Measurements from ENCODE around the gene OSBPL2.

The OSBPL2 gene

GRCh38 chr20:62306414-62307187 lies 68.3 kb downstream of the OSBPL2 start:
- no peak for FAIRE-seq
- no peak for DNase-seq (ENCODE audit: extremely low spot score, insufficient read length, low read depth)

GRCh38 chr20:62307226-62308101 lies 69.1 kb downstream of the OSBPL2 start:
- no peak for FAIRE-seq
- no peak for DNase-seq (ENCODE audit: extremely low spot score, insufficient read length, low read depth)

- no peak for DNase-seq (ENCODE audit: extremely low spot score, insufficient read length, low read depth)
- FAIRE-seq = no peak
These were observed 69.9 kb downstream of the OSBPL2 start for GRCh38 chr20:62308102-62308822.

- DNase-seq (ENCODE audit: extremely low spot score, insufficient read length, low read depth) = no peak
- no peak for FAIRE-seq
These were observed 71.0 kb downstream of the OSBPL2 start for GRCh38 chr20:62309198-62309944.

- FAIRE-seq = no peak
- DNase-seq (ENCODE audit: extremely low spot score, insufficient read length, low read depth) = no peak
These were observed 71.8 kb downstream of the OSBPL2 start for GRCh38 chr20:62309947-62310756.

GRCh38 chr20:62310757-62311121 lies 72.4 kb downstream of the OSBPL2 start:
- no peak for DNase-seq (ENCODE audit: extremely low spot score, insufficient read length, low read depth)
- FAIRE-seq = no peak

GRCh38 chr20:62311150-62311549 lies 72.8 kb downstream of the OSBPL2 start:
- DNase-seq (ENCODE audit: extremely low spot score, insufficient read length, low read depth) (no peak), FAIRE-seq (no peak)

GRCh38 chr20:62311832-62312661 lies 73.7 kb downstream of the OSBPL2 start:
- FAIRE-seq = no peak
- no peak for DNase-seq (ENCODE audit: extremely low spot score, insufficient read length, low read depth)

GRCh38 chr20:62312662-62312977 lies 74.3 kb downstream of the OSBPL2 start:
- no peak for FAIRE-seq
- no peak for DNase-seq (ENCODE audit: extremely low spot score, insufficient read length, low read depth)

GRCh38 chr20:62313021-62313420 lies 74.7 kb downstream of the OSBPL2 start:
- DNase-seq (ENCODE audit: extremely low spot score, insufficient read length, low read depth) (no peak), FAIRE-seq (no peak)

- DNase-seq (ENCODE audit: extremely low spot score, insufficient read length, low read depth) = no peak
- FAIRE-seq = no peak
These were observed 75.4 kb downstream of the OSBPL2 start for GRCh38 chr20:62313460-62314338.

- no peak for DNase-seq (ENCODE audit: extremely low spot score, insufficient read length, low read depth)
- no peak for FAIRE-seq
These were observed 76.0 kb downstream of the OSBPL2 start for GRCh38 chr20:62314339-62314638.

GRCh38 chr20:62314711-62315302 lies 76.5 kb downstream of the OSBPL2 start:
- no peak for FAIRE-seq
- DNase-seq (ENCODE audit: extremely low spot score, insufficient read length, low read depth) = no peak

- DNase-seq (ENCODE audit: extremely low spot score, insufficient read length, low read depth) = no peak
- no peak for FAIRE-seq
These were observed 77.5 kb downstream of the OSBPL2 start for GRCh38 chr20:62315773-62316172.

- FAIRE-seq (no peak), DNase-seq (ENCODE audit: extremely low spot score, insufficient read length, low read depth) (no peak)
These were observed 78.2 kb downstream of the OSBPL2 start for GRCh38 chr20:62316331-62317166.

- FAIRE-seq = no peak
- no peak for DNase-seq (ENCODE audit: extremely low spot score, insufficient read length, low read depth)
These were observed 78.9 kb downstream of the OSBPL2 start for GRCh38 chr20:62317167-62317655.
